ENCODE results near the gene HOPX. TPM values are rescaled to one million over a fixed set of nuclear protein-coding genes. Genes with fewer than 3 reads are reported as not detected.

Gene HOPX
- total and polyA plus RNA-seq, 2 of the 8 experiments (the other 6 are each of a cell fraction or from before 2014, with no cell fraction given): not detected

GRCh38 chr4:56671373-56671772, 9.7 kb downstream of the HOPX start:
- no peaks in the 10 kb centered on the region for H3K9me3 ChIP-seq (ENCODE audit: insufficient read depth in 2 of 2, low read depth in 1 of 2, low read length in 1 of 2)
- H3K79me2 ChIP-seq (ENCODE audit: control insufficient read depth in 1 of 2, insufficient read depth in 2 of 2, low read length in 2 of 2): no peaks in the 10 kb centered on the region
- no peaks in the 10 kb centered on the region for H3K27me3 ChIP-seq (replicated peaks in 1 of 4; ENCODE audit: control insufficient read depth in 3 of 4, extremely low read depth in 1 of 4, insufficient read depth in 3 of 4, low read length in 3 of 4)
- no peak overlapping the region for H3K27ac ChIP-seq (ENCODE audit: low read depth, low read length)
- no peak overlapping the region for H3K56ac ChIP-seq (replicated peaks; ENCODE audit: insufficient read length, low read depth, low read length)
- H2BK15ac ChIP-seq (ENCODE audit: low read length): no peak overlapping the region
- no peak overlapping the region for H3K4me3 ChIP-seq (ENCODE audit: extremely low read depth in 1 of 4, insufficient read depth in 2 of 4, low read depth in 3 of 4, low read length in 4 of 4)
- H2BK120ac ChIP-seq (replicated peaks; ENCODE audit: low read depth, low read length): no peak overlapping the region
- TF ChIP-seq USF2 (IDR thresholded peaks at IDR 0.05; ENCODE audit: low read length): no peak
- no peak for TF ChIP-seq SP1 (IDR thresholded peaks at IDR 0.05; ENCODE audit: low read depth, low read length)
- TF ChIP-seq CHD1 (IDR thresholded peaks at IDR 0.05; ENCODE audit: low read depth, low read length): no peak
- no peak for TF ChIP-seq HDAC6 (IDR thresholded peaks at IDR 0.05; ENCODE audit: low read depth, low read length)
- no peak for TF ChIP-seq ASH2L (IDR thresholded peaks at IDR 0.05; ENCODE audit: low read length)
- TF ChIP-seq, protein P1, sequence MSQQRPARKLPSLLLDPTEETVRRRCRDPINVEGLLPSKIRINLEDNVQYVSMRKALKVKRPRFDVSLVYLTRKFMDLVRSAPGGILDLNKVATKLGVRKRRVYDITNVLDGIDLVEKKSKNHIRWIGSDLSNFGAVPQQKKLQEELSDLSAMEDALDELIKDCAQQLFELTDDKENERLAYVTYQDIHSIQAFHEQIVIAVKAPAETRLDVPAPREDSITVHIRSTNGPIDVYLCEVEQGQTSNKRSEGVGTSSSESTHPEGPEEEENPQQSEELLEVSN (IDR thresholded peaks at IDR 0.05): no peak
- DNase-seq (ENCODE audit: low read depth in 1 of 2, low spot score in 2 of 2) (no peak), FAIRE-seq (no peak)
- H4K8ac ChIP-seq (ENCODE audit: extremely low read depth, insufficient read depth, low read length): no peak overlapping the region
- no peaks in the 10 kb centered on the region for H4K20me1 ChIP-seq (replicated peaks in 1 of 2; ENCODE audit: control insufficient read depth in 1 of 2, insufficient read depth in 2 of 2, low read length in 2 of 2)
- ChIA-PET POLR2A (ENCODE audit: partially characterized antibody) (no interaction called here), CTCF (ENCODE audit: partially characterized antibody) (interaction anchor here (0.6 to 4.2 kb wide), 10 partner anchors 10 to 416 kb away, joined by 3 to 40 read pairs (median 4); partner anchors contain the start of gene HOPX)
- H2AFZ ChIP-seq (ENCODE audit: low read length): no peak overlapping the region
- H3K79me1 ChIP-seq (ENCODE audit: low read depth, low read length): no peaks in the 10 kb centered on the region
- no peak overlapping the region for H3K14ac ChIP-seq (ENCODE audit: insufficient read length)
- no peaks in the 10 kb centered on the region for H3K23me2 ChIP-seq (ENCODE audit: low read depth, low read length)
- no peak overlapping the region for H3K23ac ChIP-seq (ENCODE audit: insufficient read length)
- no peak overlapping the region for H2AK5ac ChIP-seq (ENCODE audit: low read depth, low read length)
- H3K36me3 ChIP-seq (ENCODE audit: control insufficient read depth in 2 of 4, insufficient read depth in 4 of 4, low read length in 3 of 4): no peaks in the 10 kb centered on the region
- H2BK5ac ChIP-seq (ENCODE audit: low read depth, low read length): no peak overlapping the region
- H4K91ac ChIP-seq (replicated peaks; ENCODE audit: insufficient read length, low read length): no peak overlapping the region
- no peak overlapping the region for H3K4me2 ChIP-seq (ENCODE audit: insufficient read depth in 1 of 2, low read depth in 2 of 2, low read length in 2 of 2)
- H3K9ac ChIP-seq (replicated peaks in 1 of 4; ENCODE audit: extremely low read depth in 1 of 4, low read depth in 3 of 4, low read length in 3 of 4): no peak overlapping the region
- no peaks in the 10 kb centered on the region for H3K4me1 ChIP-seq (replicated peaks in 1 of 4; ENCODE audit: control insufficient read depth in 3 of 4, insufficient read depth in 4 of 4, low read length in 3 of 4)
- H4K5ac ChIP-seq (ENCODE audit: insufficient read length, low read depth, low read length): no peak overlapping the region
- 88% methylated on average over 1 of the region's 1 CpG; no CpG with 5 or more reads in 1 of the 2 experiments for WGBS, 2 experiments (ENCODE audit: extremely low coverage in 1 of 2, insufficient coverage in 1 of 2, insufficient read length in 1 of 2, insufficient replicate concordance in 2 of 2, low coverage in 1 of 2, low lambda C conversion rate in 2 of 2, missing lambda C conversion rate in 1 of 2)
- H3K18ac ChIP-seq (ENCODE audit: extremely low read depth, low read length): no peak overlapping the region
- H3K4ac ChIP-seq (replicated peaks; ENCODE audit: insufficient read length, low read depth, low read length): no peak overlapping the region
- H2BK12ac ChIP-seq (ENCODE audit: low read depth, low read length): no peak overlapping the region
- H2BK20ac ChIP-seq (ENCODE audit: low read length): no peak overlapping the region

Data from H1 (cell line).